ENCODE data around the gene DBI. TPM values are rescaled to one million over a fixed set of nuclear protein-coding genes. Genes with fewer than 3 reads are reported as not detected.

Gene DBI
- total and polyA plus RNA-seq, 4 donors = 129 to 633 (median 344) TPM

GRCh38 chr2:119376810-119377209 lies 10.0 kb downstream of the DBI start:
- Histone ChIP-seq H3K27ac (ENCODE audit: low read depth in 1 of 2, low read length in 1 of 2) (no peak overlapping the region), H3K4me1 (ENCODE audit: control insufficient read depth in 5 of 5, insufficient read depth in 5 of 5, low read length in 5 of 5) (no peaks in the 10 kb centered on the region), H3K36me3 (ENCODE audit: control insufficient read depth in 4 of 4, insufficient read depth in 4 of 4, low read length in 4 of 4) (peaks cover 11 to 20% (median 15%) of the 10 kb centered on the region in 4 donors), H3K27me3 (ENCODE audit: control insufficient read depth in 3 of 3, insufficient read depth in 3 of 3, low read length in 2 of 3) (no peaks in the 10 kb centered on the region), H3K9ac (ENCODE audit: insufficient read depth in 1 of 2, low read length in 2 of 2) (no peak overlapping the region), H3K4me3 (no peak overlapping the region), H3K9me3 (ENCODE audit: control insufficient read depth in 4 of 4, insufficient read depth in 3 of 4, low read length in 3 of 4) (peaks cover 0 to 11% (median 0%) of the 10 kb centered on the region in 4 donors)
- DNase-seq (no peak), ATAC-seq (ENCODE audit: insufficient read depth, low FRiP score) (no peak)
- no peak for TF ChIP-seq CTCF (IDR thresholded peaks at IDR 0.05; ENCODE audit: control extremely low read depth, extremely low read depth)
- 94 to 96% methylated on average over 5 of the region's 5 CpGs for WGBS, 2 donors

GRCh38 chr2:119377294-119377992 lies 10.7 kb downstream of the DBI start:
- Histone ChIP-seq H3K9me3 (ENCODE audit: control insufficient read depth in 4 of 4, insufficient read depth in 3 of 4, low read length in 3 of 4) (peaks cover 0 to 10% (median 0%) of the 10 kb centered on the region in 4 donors), H3K36me3 (ENCODE audit: control insufficient read depth in 4 of 4, insufficient read depth in 4 of 4, low read length in 4 of 4) (peaks cover 7 to 14% (median 12%) of the 10 kb centered on the region in 4 donors), H3K27ac (ENCODE audit: low read depth in 1 of 2, low read length in 1 of 2) (no peak overlapping the region), H3K4me3 (no peak overlapping the region), H3K27me3 (ENCODE audit: control insufficient read depth in 3 of 3, insufficient read depth in 3 of 3, low read length in 2 of 3) (no peaks in the 10 kb centered on the region), H3K4me1 (ENCODE audit: control insufficient read depth in 5 of 5, insufficient read depth in 5 of 5, low read length in 5 of 5) (no peaks in the 10 kb centered on the region), H3K9ac (ENCODE audit: insufficient read depth in 1 of 2, low read length in 2 of 2) (no peak overlapping the region)
- 83 to 85% methylated on average over 7 of the region's 7 CpGs for WGBS, 2 donors
- no peak for DNase-seq
- ATAC-seq (ENCODE audit: insufficient read depth, low FRiP score) = no peak
- no peak for TF ChIP-seq CTCF (IDR thresholded peaks at IDR 0.05; ENCODE audit: control extremely low read depth, extremely low read depth)

GRCh38 chr2:119377993-119378345 lies 11.2 kb downstream of the DBI start:
- H3K27me3 ChIP-seq (ENCODE audit: control insufficient read depth in 3 of 3, insufficient read depth in 3 of 3, low read length in 2 of 3) = no peaks in the 10 kb centered on the region
- H3K27ac ChIP-seq (ENCODE audit: low read depth in 1 of 2, low read length in 1 of 2) = no peak overlapping the region
- no peak for ATAC-seq (ENCODE audit: insufficient read depth, low FRiP score)
- peaks cover 5 to 9% (median 7%) of the 10 kb centered on the region in 4 donors for H3K36me3 ChIP-seq (ENCODE audit: control insufficient read depth in 4 of 4, insufficient read depth in 4 of 4, low read length in 4 of 4)
- no peak overlapping the region for H3K4me3 ChIP-seq
- H3K9ac ChIP-seq (ENCODE audit: insufficient read depth in 1 of 2, low read length in 2 of 2) = no peak overlapping the region
- DNase-seq = no peak
- H3K9me3 ChIP-seq (ENCODE audit: control insufficient read depth in 4 of 4, insufficient read depth in 3 of 4, low read length in 3 of 4) = peaks cover 0 to 7% (median 0%) of the 10 kb centered on the region in 4 donors
- no peak for TF ChIP-seq CTCF (IDR thresholded peaks at IDR 0.05; ENCODE audit: control extremely low read depth, extremely low read depth)
- H3K4me1 ChIP-seq (ENCODE audit: control insufficient read depth in 5 of 5, insufficient read depth in 5 of 5, low read length in 5 of 5) = no peaks in the 10 kb centered on the region
- WGBS, 2 donors = 61 to 69% methylated on average over 5 of the region's 5 CpGs
